Endothelial cell of umbilical vein (primary cell): ENCODE data around the gene RPS21.

Source experiments
- JUN ChIP-seq: IDR thresholded peaks from 2 replicates; pipeline ENCODE4 v1.6.1; 2011; ENCODE audit warnings: borderline replicate concordance, low read depth; ENCODE audit not compliant: insufficient read length, insufficient read depth
- MYC ChIP-seq: IDR thresholded peaks from one replicate; pipeline ENCODE4 v1.6.1; 2011; ENCODE audit warnings: mild to moderate bottlenecking, low read depth, low read length
- TF ChIP-seq, protein P1 (sequence below), 2 donors: IDR thresholded peaks; 1 replicate in 1 of 2; 2 replicates in 1 of 2; pipeline ENCODE4 v1.5.1; 2011; ENCODE audit warnings: low read length in 2 of 2, mild to moderate bottlenecking in 2 of 2, moderate library complexity in 2 of 2, control low read depth in 1 of 2, inconsistent platforms in 1 of 2, low read depth in 1 of 2; ENCODE audit not compliant: insufficient read depth in 1 of 2; ENCODE audit errors: extremely low read depth in 1 of 2

DNA sequence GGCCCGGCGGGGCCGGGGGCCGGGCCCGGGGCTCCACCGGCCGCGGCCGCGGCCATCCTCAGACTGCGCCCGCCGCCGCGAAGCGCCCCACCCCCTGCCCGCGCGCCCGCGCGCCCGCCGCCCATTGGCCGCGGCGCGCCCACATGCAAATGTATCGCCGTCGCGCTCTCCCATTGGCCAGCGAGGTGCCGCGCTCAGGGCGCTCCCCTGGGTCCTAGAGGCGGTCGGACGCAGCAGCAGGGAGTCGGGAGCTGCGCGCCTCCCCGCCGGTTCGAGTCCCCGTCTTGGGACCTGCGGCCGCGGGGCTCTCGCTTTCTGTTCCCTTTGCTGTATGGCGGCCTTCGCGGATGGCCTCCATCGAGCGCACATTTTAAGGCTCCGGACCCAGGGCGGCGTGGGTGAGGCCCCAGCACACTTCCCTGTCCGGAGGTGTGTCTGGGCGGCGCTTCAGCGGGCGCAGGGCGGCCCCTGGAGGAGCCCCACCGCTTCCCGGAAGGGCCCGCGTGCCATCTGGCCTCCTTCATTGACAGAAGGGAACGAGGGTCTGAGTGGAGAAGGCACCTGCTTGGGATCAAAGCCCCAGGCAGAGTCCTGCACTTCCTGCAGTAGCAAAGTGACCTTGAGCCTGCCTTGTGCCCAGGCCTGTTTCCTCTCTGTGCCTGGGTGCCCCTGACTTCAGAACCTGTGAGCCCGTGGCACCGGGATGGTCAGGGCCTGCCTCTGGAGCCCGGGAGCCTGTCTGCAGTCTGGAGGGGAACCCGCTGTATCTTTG, 20.5 kb downstream of the RPS21 start, which contains the start of gene CABLES2:
- TF ChIP-seq, protein P1, sequence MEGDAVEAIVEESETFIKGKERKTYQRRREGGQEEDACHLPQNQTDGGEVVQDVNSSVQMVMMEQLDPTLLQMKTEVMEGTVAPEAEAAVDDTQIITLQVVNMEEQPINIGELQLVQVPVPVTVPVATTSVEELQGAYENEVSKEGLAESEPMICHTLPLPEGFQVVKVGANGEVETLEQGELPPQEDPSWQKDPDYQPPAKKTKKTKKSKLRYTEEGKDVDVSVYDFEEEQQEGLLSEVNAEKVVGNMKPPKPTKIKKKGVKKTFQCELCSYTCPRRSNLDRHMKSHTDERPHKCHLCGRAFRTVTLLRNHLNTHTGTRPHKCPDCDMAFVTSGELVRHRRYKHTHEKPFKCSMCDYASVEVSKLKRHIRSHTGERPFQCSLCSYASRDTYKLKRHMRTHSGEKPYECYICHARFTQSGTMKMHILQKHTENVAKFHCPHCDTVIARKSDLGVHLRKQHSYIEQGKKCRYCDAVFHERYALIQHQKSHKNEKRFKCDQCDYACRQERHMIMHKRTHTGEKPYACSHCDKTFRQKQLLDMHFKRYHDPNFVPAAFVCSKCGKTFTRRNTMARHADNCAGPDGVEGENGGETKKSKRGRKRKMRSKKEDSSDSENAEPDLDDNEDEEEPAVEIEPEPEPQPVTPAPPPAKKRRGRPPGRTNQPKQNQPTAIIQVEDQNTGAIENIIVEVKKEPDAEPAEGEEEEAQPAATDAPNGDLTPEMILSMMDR (IDR thresholded peaks at IDR 0.05; ENCODE audit: extremely low read depth in 1 of 2, insufficient read depth in 1 of 2, low read depth in 1 of 2, low read length in 2 of 2), result no peak
- no peak for TF ChIP-seq MYC
- TF ChIP-seq JUN, result no peak
